HG02588 (cell line): ENCODE data around the gene STOX2.
"Not testable (repeated sequence)": the region's sequence is repeated elsewhere in the genome, so short reads cannot be mapped to it uniquely, and the experiment has no call there.

ENCODE experiments used
- ATAC-seq: cut with Tn5 transposase; IDR thresholded peaks from one replicate; pipeline ENCODE4 v1.9.1; 2021; ENCODE audit warnings: mild to moderate bottlenecking, moderate library complexity; ENCODE audit not compliant: unreplicated experiment

Gene STOX2

GRCh38 chr4:184019667-184020623 is 114.8 kb downstream of the STOX2 start:
- ATAC-seq, result no peak

DNA sequence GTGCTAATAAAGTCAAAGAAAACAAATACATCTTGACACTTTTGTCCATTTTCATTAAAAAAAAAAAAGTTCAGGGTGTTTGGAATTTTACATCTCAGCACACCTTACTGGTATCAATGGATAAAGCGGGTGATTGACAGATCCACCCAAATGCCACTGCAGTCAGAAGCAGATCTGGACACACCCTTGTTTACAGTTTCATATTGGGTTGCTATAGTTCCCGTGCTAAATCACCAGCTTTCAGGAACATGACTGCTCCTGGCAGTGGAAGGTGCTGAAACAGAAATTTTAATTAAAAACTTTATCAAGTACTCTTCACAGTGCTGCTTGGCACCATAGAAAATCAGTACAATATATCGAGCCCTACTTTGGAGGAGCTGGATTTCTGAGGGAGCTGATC is 116.3 kb downstream of the STOX2 start:
- ATAC-seq, result no peak

- no peak for ATAC-seq
Measured at GRCh38 chr4:184022679-184023383, 117.7 kb downstream of the STOX2 start.

DNA sequence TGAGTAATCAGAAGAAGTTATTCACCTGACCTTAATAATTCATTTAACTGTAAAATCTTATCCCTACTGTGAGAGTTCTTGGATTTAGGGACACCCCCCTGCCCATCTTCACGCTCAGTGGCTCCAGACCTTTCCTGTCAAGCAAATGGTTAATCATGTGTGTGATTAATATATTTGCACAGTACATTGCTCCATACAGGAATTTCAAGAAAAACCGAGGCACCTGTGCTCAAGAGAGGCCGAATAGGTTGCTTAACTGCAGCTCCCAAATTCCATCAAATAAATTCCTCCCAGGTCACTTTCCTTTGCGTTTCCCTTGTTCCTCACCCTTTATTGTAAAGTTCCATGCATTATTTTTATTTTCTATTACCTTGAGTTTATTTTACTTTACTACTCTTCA is 119.5 kb downstream of the STOX2 start:
- ATAC-seq, result no peak

- ATAC-seq, result no peak
Measured at GRCh38 chr4:184028561-184029374, 123.7 kb downstream of the STOX2 start.

DNA sequence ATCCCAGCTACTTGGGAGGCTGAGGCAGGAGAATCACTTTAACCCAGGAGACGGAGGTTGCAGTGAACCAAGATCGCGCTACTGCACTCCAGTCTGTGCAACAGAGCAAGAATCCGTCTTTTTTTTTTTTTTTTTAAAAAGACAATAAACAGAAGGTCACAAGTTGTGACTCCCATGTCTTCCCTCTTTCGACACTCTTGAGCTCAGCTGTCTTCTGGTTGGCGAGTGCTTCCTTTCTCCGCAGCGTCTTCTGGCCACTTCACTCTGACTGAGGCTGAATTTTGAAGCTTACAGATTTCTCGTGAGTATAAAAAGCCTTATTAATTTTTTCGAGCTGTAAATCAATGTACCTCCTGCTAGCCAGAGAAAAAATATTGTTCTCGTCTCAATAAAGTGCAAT is 124.9 kb downstream of the STOX2 start:
- ATAC-seq, result no peak

DNA sequence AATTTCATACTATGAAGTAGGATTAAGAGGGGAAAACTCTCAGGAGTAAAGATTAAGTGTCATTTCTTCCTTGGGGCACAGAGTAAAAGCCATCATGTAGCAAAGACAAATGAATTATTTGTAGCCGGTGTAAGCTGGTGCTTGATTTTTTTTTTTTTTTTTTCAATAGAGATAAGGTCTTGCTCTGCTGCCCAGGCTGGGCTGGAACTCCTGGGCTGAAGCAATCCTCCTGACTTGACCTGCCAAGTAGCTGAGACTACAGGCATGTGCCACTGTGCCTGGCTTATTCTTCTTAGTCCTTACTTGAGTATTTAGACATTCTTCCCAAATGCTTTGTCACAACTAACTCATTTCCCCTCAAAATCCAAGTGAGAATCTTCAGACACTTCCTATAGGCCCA is 125.7 kb downstream of the STOX2 start:
- no peak for ATAC-seq

- no peak for ATAC-seq
Measured at GRCh38 chr4:184032091-184032490, 127.0 kb downstream of the STOX2 start.

DNA sequence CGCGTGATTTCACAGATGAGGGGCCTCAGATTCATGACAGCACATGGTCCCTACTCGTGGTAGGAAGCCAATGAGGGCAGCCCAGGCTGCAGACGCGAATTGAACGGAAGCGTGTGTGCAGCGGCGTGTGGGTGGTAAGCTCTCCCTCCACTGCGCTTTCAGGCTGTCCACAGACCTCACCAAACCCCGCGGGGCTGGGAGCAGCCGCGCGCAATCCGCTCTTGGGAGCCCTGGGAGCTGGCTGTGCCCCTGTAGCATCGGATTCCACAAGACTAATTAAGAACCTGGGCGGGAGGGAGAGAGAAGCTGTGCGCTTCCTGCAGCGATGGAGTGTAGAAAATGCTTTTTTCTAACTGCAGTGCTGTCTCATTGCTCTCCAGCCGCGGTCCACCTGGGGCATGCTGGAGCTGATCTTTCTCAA is 134.9 kb downstream of the STOX2 start:
- no peak for ATAC-seq

GRCh38 chr4:184041156-184041555 is 136.0 kb downstream of the STOX2 start:
- no peak for ATAC-seq

GRCh38 chr4:184046148-184046547 is 141.0 kb downstream of the STOX2 start:
- no peak for ATAC-seq

DNA sequence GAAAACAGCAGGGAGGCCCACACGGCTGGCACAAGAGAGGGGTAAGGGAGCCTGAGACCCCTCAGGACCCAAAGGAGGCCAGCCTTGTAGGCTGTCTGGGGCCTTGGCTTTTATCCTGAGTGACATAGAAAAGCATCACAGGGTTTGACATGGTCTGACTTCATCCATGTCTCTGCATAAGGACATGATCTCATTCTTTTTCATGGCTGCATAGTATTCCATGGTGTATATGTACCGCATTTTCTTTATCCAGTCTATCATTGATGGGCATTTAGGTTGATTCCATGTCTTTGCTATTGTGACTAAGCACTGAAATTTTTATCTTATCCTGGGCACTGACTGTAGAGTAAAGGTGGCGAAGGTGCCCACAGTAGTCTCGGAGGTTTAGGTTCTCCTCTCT is 146.2 kb downstream of the STOX2 start:
- ATAC-seq, result not testable (repeated sequence)

GRCh38 chr4:184052616-184053015 is 147.5 kb downstream of the STOX2 start:
- no peak for ATAC-seq

DNA sequence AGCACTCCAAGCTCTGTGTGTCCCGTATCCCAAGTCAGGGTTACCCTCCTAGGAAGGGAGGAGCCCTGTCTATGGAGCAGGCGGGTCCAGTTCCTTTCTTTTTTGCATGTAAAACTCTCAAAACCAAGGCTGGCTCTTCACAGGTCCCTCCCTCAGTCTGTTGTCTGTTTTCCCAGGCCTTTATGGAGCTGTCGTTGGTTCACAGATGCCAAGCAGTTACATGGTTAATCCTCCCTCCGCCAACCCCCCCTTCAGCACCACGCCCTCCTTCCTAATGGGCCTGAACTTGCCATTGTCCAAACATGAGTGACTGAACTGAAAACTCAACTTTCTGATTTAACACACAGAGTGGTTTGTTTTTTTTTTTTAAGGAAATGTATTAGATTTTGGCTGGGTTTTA is 148.3 kb downstream of the STOX2 start:
- ATAC-seq, result no peak

- ATAC-seq, result no peak
Measured at GRCh38 chr4:184056877-184057276, 151.8 kb downstream of the STOX2 start.

- no peak for ATAC-seq
Measured at GRCh38 chr4:184058026-184058425, 152.9 kb downstream of the STOX2 start.

GRCh38 chr4:184059099-184059498 is 154.0 kb downstream of the STOX2 start:
- no peak for ATAC-seq

- ATAC-seq, result no peak
Measured at GRCh38 chr4:184061582-184061981, 156.5 kb downstream of the STOX2 start.

DNA sequence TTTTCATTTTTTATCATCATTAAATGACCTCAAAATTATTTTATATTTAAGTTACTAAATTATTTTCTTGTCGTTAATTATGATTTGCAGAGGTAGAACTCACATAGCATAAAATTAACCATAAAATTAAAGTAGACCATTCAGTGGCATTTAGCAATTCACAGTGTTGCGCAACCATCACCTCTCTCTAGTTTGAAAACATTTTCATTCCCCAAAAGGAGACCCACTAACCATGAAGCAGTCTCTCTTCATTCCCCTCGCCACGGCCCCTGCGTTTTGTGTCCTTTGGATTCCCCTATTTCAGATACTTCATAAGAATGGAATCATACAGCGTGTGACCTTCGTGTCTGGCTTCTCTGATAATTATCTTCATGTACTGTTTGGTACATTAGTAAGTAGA is 157.7 kb downstream of the STOX2 start:
- no peak for ATAC-seq

DNA sequence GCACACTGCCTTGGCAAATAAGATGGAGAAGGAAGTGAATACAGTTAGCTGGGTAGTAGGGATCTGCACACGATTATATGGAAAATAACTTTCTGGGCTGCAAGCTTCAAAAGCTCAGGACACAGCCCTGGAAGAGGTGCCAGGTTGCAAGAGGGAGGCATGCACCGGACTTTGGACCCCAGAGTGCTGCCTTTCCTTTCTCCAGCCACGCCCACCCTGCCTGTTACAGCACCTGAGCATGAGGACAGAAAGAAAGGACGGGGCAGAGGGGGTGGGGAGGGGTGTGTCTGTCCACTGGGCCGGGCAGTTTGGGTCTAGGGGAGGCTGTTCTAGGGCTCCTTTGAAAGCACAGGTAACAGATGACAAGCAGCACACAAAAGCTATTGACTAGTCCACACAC is 159.8 kb downstream of the STOX2 start:
- ATAC-seq, result no peak

- ATAC-seq, result no peak
Measured at GRCh38 chr4:184066584-184067300, 161.6 kb downstream of the STOX2 start.
